Effector CD4-positive, alpha-beta T cell (primary cell): ENCODE results near the gene CACNA1B.

Experiments used
- DNase-seq: peaks from one replicate; pipeline ENCODE4 v3.0.0-alpha.2; 2020

Gene CACNA1B

GRCh38 chr9:137920753-137921152, 43.2 kb downstream of the CACNA1B start:
- DNase-seq: no peak

GRCh38 chr9:137924169-137924568, 46.6 kb downstream of the CACNA1B start:
- DNase-seq: no peak

- no peak for DNase-seq
These were observed 47.3 kb downstream of the CACNA1B start for GRCh38 chr9:137924761-137925369.

GRCh38 chr9:137943655-137944054, 66.1 kb downstream of the CACNA1B start:
- DNase-seq: no peak

GRCh38 chr9:137945581-137945980, 68.0 kb downstream of the CACNA1B start:
- DNase-seq: no peak

- no peak for DNase-seq
These were observed 69.4 kb downstream of the CACNA1B start for GRCh38 chr9:137946993-137947392.

GRCh38 chr9:137948642-137949041, 71.1 kb downstream of the CACNA1B start:
- DNase-seq: no peak

- DNase-seq: no peak
These were observed 71.7 kb downstream of the CACNA1B start for GRCh38 chr9:137949260-137949659.

GRCh38 chr9:137951107-137951506, 73.5 kb downstream of the CACNA1B start:
- no peak for DNase-seq

GRCh38 chr9:137951597-137952490, 74.3 kb downstream of the CACNA1B start:
- no peak for DNase-seq

- DNase-seq: no peak
These were observed 75.5 kb downstream of the CACNA1B start for GRCh38 chr9:137952976-137953666.

GRCh38 chr9:137953683-137954438, 76.3 kb downstream of the CACNA1B start:
- no peak for DNase-seq

- no peak for DNase-seq
These were observed 77.6 kb downstream of the CACNA1B start for GRCh38 chr9:137955224-137955570.

- no peak for DNase-seq
These were observed 78.0 kb downstream of the CACNA1B start for GRCh38 chr9:137955586-137955985.

- DNase-seq: no peak
These were observed 78.5 kb downstream of the CACNA1B start for GRCh38 chr9:137956039-137956438.

GRCh38 chr9:137956688-137957385, 79.3 kb downstream of the CACNA1B start:
- no peak for DNase-seq

- no peak for DNase-seq
These were observed 82.2 kb downstream of the CACNA1B start for GRCh38 chr9:137959641-137960411.

- no peak for DNase-seq
These were observed 82.9 kb downstream of the CACNA1B start for GRCh38 chr9:137960496-137960895.

GRCh38 chr9:137963525-137963924, 85.9 kb downstream of the CACNA1B start:
- DNase-seq: no peak

- no peak for DNase-seq
These were observed 87.7 kb downstream of the CACNA1B start for GRCh38 chr9:137965177-137965795.
